GM18508 (cell line): ENCODE results near the gene DNAJC2.
"Not testable (repeated sequence)": the region's sequence is repeated elsewhere in the genome, so short reads cannot be mapped to it uniquely, and the experiment has no call there.

ENCODE experiments used
- ATAC-seq: cut with Tn5 transposase; IDR thresholded peaks from one replicate; pipeline ENCODE4 v1.9.1; 2021; ENCODE audit warnings: moderate number of reproducible peaks; ENCODE audit not compliant: insufficient read depth, unreplicated experiment

DNAJC2 gene

DNA sequence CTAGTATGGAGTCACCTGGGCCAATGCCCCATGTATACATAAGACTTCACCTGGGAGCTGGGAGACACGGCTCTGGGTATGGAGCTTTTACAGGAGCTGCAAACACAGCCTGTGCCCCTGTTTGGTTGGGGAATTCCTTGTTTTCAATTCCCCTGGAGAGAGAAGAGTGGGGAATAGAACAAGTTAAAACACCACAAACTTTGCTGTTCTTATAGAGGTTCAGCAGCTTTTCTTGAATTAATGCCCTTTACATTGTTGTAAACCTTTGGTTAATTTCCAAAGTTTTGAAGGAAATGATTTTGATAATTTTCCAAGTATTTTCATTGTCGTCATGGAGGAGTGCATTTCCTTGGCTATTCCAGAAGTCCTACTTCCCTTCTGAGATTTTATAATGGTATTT is 66.4 kb downstream of the DNAJC2 start:
- not testable (repeated sequence) for ATAC-seq

DNA sequence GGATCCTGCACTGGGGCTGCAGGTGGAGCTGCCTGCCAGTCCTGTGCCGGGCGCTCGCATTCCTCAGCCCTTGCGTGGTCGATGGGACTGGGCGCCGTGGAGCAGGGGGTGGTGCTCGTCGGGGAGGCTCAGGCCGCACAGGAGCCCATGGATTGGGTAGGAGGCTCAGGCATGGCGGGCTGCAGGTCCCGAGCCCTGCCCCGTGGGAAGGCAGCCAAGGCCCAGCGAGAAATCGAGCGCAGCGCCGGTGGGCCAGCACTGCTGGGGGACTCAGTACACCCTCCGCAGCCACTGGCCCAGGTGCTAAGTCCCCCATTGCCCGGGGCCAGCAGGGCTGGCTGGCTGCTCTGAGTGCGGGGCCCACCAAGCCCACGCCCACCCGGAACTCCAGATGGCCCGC is 69.7 kb downstream of the DNAJC2 start:
- not testable (repeated sequence) for ATAC-seq

DNA sequence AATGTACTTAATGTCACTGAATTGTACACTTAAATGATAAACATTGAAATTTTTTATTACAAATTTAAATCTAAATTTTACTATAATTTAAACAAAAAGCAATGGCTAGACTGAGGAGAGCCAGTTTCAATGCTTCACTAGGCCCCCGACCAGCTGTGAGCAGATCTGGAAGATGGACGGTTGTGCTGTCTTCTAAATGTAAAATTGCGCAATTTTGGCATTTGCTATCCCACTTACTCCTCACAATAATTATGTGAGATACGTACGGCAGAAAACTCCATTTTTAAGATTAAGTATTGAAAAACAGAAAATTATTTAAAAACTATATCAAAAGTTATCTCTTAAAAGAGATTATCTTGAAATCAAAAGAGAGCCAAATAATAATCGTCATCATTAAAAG is 71.2 kb downstream of the DNAJC2 start:
- not testable (repeated sequence) for ATAC-seq

DNA sequence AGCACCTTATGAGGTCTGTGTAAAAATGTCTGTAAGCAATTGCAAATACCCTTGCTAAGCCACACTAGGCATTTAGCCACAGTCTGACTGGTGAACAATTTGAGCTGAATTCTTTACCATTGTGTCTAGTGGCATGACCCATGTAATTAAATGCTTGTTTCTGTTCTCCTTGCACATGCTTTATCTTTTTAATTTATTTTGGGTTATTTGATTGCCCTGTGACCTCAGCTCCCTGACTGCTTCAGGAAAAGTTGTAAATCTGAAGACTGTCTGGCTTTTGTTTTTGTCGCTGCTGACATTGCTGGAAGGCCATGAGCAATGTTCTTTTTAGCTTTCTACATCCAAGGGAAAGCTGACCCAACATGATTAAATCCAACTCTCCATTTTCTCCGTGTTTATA is 78.3 kb downstream of the DNAJC2 start:
- ATAC-seq = not testable (repeated sequence)

DNA sequence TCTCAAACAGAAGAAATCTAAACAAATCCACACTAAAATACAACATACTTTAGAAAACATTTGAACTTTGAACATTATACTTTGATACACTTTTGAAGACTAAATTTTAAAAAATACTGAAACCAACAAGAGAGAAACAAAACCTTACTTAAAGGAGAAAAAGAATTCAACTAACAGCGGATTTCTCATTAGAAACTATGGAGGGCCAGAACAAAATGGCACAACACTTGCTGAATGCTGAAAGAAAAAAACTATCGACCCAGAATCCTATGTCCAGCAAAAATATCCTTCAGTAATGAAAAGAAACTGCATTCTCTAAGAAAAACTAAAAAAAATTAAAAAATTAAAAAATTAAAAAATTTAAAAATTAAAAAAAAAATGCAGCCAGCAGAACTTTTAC is 80.5 kb downstream of the DNAJC2 start:
- not testable (repeated sequence) for ATAC-seq
